Tibial nerve (tissue), 3 donors: ENCODE results near the gene APP.

Experiments used
- CTCF ChIP-seq, 5 experiments: fragments of 200-600 bp in 3 of 5; fragments of 450-650 bp in 2 of 5; sonication (generic) in 3 of 5; IDR thresholded peaks; one replicate each; pipeline ENCODE4 v1.5.1; 2016 to 2019; ENCODE audit warnings: antibody characterized with exemption in 5 of 5, mild to moderate bottlenecking in 3 of 5, moderate library complexity in 2 of 5
- POLR2A ChIP-seq, 2 donors: fragments of 450-650 bp; IDR thresholded peaks; one replicate each; pipeline ENCODE4 v1.6.1; 2017; ENCODE audit warnings: antibody characterized with exemption in 2 of 2, mild to moderate bottlenecking in 2 of 2, moderate library complexity in 2 of 2

GRCh38 chr21:26212220-26212619 lies 41.6 kb upstream of the APP start:
- no peak for TF ChIP-seq CTCF (IDR thresholded peaks at IDR 0.05)
- no peak for TF ChIP-seq POLR2A (IDR thresholded peaks at IDR 0.05)
